Measurements from ENCODE around the gene RASGRP3. TPM values are rescaled to one million over a fixed set of nuclear protein-coding genes. Genes with fewer than 3 reads are reported as not detected.

RASGRP3 gene
- total RNA-seq, 1 experiment from 2014 or later: 0.59 TPM

- Histone ChIP-seq H3K79me2 (ENCODE audit: insufficient read depth, low read length) (no peaks in the 10 kb centered on the region), H3K9me2 (ENCODE audit: insufficient read depth) (no peaks in the 10 kb centered on the region), H3K4me3 (replicated peaks in 1 of 2; ENCODE audit: low read depth in 1 of 2, low read length in 2 of 2) (no peak overlapping the region), H3K36me3 (ENCODE audit: control insufficient read depth in 1 of 2, insufficient read depth in 2 of 2, low read length in 2 of 2) (no peaks in the 10 kb centered on the region), H3K9ac (ENCODE audit: low read length) (no peak overlapping the region), H3K4me2 (ENCODE audit: low read length) (no peak overlapping the region), H3K9me3 (ENCODE audit: control insufficient read depth in 1 of 2, insufficient read depth in 1 of 2, low read depth in 1 of 2, low read length in 2 of 2) (no peaks in the 10 kb centered on the region), H3K4me1 (ENCODE audit: control insufficient read depth in 1 of 2, insufficient read depth in 2 of 2, low read length in 2 of 2) (peaks cover 0 to 1% of the 10 kb centered on the region in 2 experiments; a peak in 3 of 4 replicates), H4K20me1 (ENCODE audit: insufficient read depth) (no peaks in the 10 kb centered on the region), H2AFZ (ENCODE audit: low read depth, low read length, poor library complexity, severe bottlenecking) (no peak overlapping the region), H3K27ac (ENCODE audit: low read depth, low read length) (no peak overlapping the region), H3K27me3 (ENCODE audit: insufficient read depth, low read length) (no peaks in the 10 kb centered on the region)
- ChIA-PET RAD21 (ENCODE audit: low non-redundant PET in 1 of 2, low total read pairs in 2 of 2, uncharacterized antibody in 2 of 2, unreplicated experiment in 2 of 2) (no interaction called here), CTCF (no interaction called here), POLR2A (no interaction called here)
- TF ChIP-seq EZH2 (IDR thresholded peaks at IDR 0.05) (no peak), POLR2AphosphoS5 (IDR thresholded peaks at IDR 0.05; ENCODE audit: low read depth, low read length) (no peak), POLR2A (IDR thresholded peaks at IDR 0.05; ENCODE audit: borderline replicate concordance, extremely low read depth, insufficient read depth, insufficient read length) (no peak), CEBPB (IDR thresholded peaks at IDR 0.05; ENCODE audit: low read depth) (no peak), FOSL1 (IDR thresholded peaks at IDR 0.05; ENCODE audit: low read depth) (no peak), CBX3 (IDR thresholded peaks at IDR 0.05; ENCODE audit: low read depth) (no peak), SIN3A (IDR thresholded peaks at IDR 0.05; ENCODE audit: low read depth) (no peak), EGR1 (IDR thresholded peaks at IDR 0.05; ENCODE audit: low read depth) (no peak), ZNF274 (IDR thresholded peaks at IDR 0.05; ENCODE audit: low read depth, low read length) (no peak), EZH2phosphoT487 (IDR thresholded peaks at IDR 0.05; ENCODE audit: borderline replicate concordance) (no peak), ZFX (IDR thresholded peaks at IDR 0.05) (no peak), ATF3 (IDR thresholded peaks at IDR 0.05) (no peak), MAX (IDR thresholded peaks at IDR 0.05) (no peak), YY1 (IDR thresholded peaks at IDR 0.05; ENCODE audit: extremely low read depth, insufficient replicate concordance, low read depth, low read length) (no peak), ELF1 (IDR thresholded peaks at IDR 0.05; ENCODE audit: borderline replicate concordance, low read depth) (no peak), TCF7L2 (IDR thresholded peaks at IDR 0.05; ENCODE audit: borderline replicate concordance, extremely low read depth, insufficient read depth, insufficient read length) (no peak), SP1 (IDR thresholded peaks at IDR 0.05; ENCODE audit: low read depth) (no peak), ZBTB33 (IDR thresholded peaks at IDR 0.05; ENCODE audit: extremely low read depth, insufficient replicate concordance, low read length) (no peak), JUND (IDR thresholded peaks at IDR 0.05) (no peak)
- no peak for ATAC-seq
- intact Hi-C loops (cut with micrococcal nuclease): no loop called here
- DNase-seq (ENCODE audit: low read depth, low spot score): no peak
- no TSS peak for BruUV-seq (replicated peaks)
Observed at GRCh38 chr2:33605056-33605455, 128.6 kb downstream of the RASGRP3 start.

All from HCT116 (cell line).